ENCODE measurements around the gene KCTD13. TPM values are rescaled to one million over a fixed set of nuclear protein-coding genes. Genes with fewer than 3 reads are reported as not detected.

The KCTD13 gene
- total and polyA plus RNA-seq, 2 of the 8 experiments (the other 6 are each of a cell fraction or from before 2014, with no cell fraction given), result 9.2 to 10.8 TPM

- TF ChIP-seq POLR2A (IDR thresholded peaks at IDR 0.05; ENCODE audit: control extremely low read depth in 1 of 2, low read depth in 2 of 2, low read length in 2 of 2) (0 out of 3 replicates have a peak, but pooled peaks of 1 of the 2 experiments have one; percentile 55), SP4 (IDR thresholded peaks at IDR 0.05; ENCODE audit: low read length) (no peak), RAD21 (IDR thresholded peaks at IDR 0.05 in 1 of 2, conservative IDR thresholded peaks at IDR 0.05 in 1 of 2; ENCODE audit: low read depth in 2 of 2, low read length in 2 of 2) (peak; percentile 31 to 41; a peak in 3 of 4 replicates)
- peak overlapping the region; percentile 71 for H2BK5ac ChIP-seq (ENCODE audit: low read depth, low read length)
- H3K4ac ChIP-seq (replicated peaks; ENCODE audit: insufficient read length, low read depth, low read length), result no peak overlapping the region
- H4K5ac ChIP-seq (ENCODE audit: insufficient read length, low read depth, low read length), result peak overlapping the region; percentile 22
- POLR2A ChIA-PET (ENCODE audit: partially characterized antibody), result interaction anchor here (0.6 to 3.7 kb wide), 20 partner anchors 9 to 210 kb away, joined by 3 to 11 read pairs (median 3); partner anchors contain the start of genes ASPHD1, HIRIP3, KCTD13 and KIF22
- H2BK15ac ChIP-seq (ENCODE audit: low read length), result peak overlapping the region; percentile 99
- no peaks in the 10 kb centered on the region for H3K27me3 ChIP-seq (replicated peaks in 1 of 4; ENCODE audit: control insufficient read depth in 3 of 4, extremely low read depth in 1 of 4, insufficient read depth in 3 of 4, low read length in 3 of 4)
- H3K4me3 ChIP-seq (ENCODE audit: extremely low read depth in 1 of 4, insufficient read depth in 2 of 4, low read depth in 3 of 4, low read length in 4 of 4), result peak overlapping the region; percentile 8 to 89 (median 39); a peak in 6 of 8 replicates
- peaks cover 8% of the 10 kb centered on the region; the same call in 1 of the 2 replicates for H3K23me2 ChIP-seq (ENCODE audit: low read depth, low read length)
- H3K4me2 ChIP-seq (ENCODE audit: insufficient read depth in 1 of 2, low read depth in 2 of 2, low read length in 2 of 2), result peak overlapping the region; percentile 64 to 95
- H3K79me2 ChIP-seq (ENCODE audit: control insufficient read depth in 1 of 2, insufficient read depth in 2 of 2, low read length in 2 of 2), result peaks cover 0 to 9% of the 10 kb centered on the region in 2 experiments; a peak in 2 of 4 replicates
- H3K27ac ChIP-seq (ENCODE audit: low read depth, low read length), result no peak overlapping the region
- H2BK120ac ChIP-seq (replicated peaks; ENCODE audit: low read depth, low read length), result no peak overlapping the region
- H2BK20ac ChIP-seq (ENCODE audit: low read length), result peak overlapping the region; percentile 61; the same call in 1 of the 2 replicates
- H3K9ac ChIP-seq (replicated peaks in 1 of 4; ENCODE audit: extremely low read depth in 1 of 4, low read depth in 3 of 4, low read length in 3 of 4), result peak overlapping the region in 2 of 4 experiments; percentile 25 to 91; a peak in 2 of 7 replicates
- H4K8ac ChIP-seq (ENCODE audit: extremely low read depth, insufficient read depth, low read length), result peak overlapping the region; percentile 89; the same call in 1 of the 2 replicates
- CTCF ChIA-PET (ENCODE audit: partially characterized antibody), result interaction anchor here (1.0 to 4.9 kb wide), 8 partner anchors 11 to 74 kb away, joined by 3 to 21 read pairs (median 6); partner anchors contain the start of genes ASPHD1 and SEZ6L2
- no peaks in the 10 kb centered on the region for H3K9me3 ChIP-seq (ENCODE audit: insufficient read depth in 2 of 2, low read depth in 1 of 2, low read length in 1 of 2)
- peaks cover 9% of the 10 kb centered on the region for H3K79me1 ChIP-seq (ENCODE audit: low read depth, low read length)
- peaks cover 0 to 9% (median 4%) of the 10 kb centered on the region in 4 experiments; a peak in 5 of 8 replicates for H3K36me3 ChIP-seq (ENCODE audit: control insufficient read depth in 2 of 4, insufficient read depth in 4 of 4, low read length in 3 of 4)
- H3K56ac ChIP-seq (replicated peaks; ENCODE audit: insufficient read length, low read depth, low read length), result no peak overlapping the region
- H3K4me1 ChIP-seq (replicated peaks in 1 of 4; ENCODE audit: control insufficient read depth in 3 of 4, insufficient read depth in 4 of 4, low read length in 3 of 4), result peaks cover 0 to 7% (median 3%) of the 10 kb centered on the region in 4 experiments; a peak in 3 of 7 replicates
- H2AK5ac ChIP-seq (ENCODE audit: low read depth, low read length), result 0 out of 2 replicates have a peak overlapping the region, but pooled peaks have one; percentile 53
- WGBS, 2 experiments (ENCODE audit: extremely low coverage in 1 of 2, insufficient coverage in 1 of 2, insufficient read length in 1 of 2, insufficient replicate concordance in 2 of 2, low coverage in 1 of 2, low lambda C conversion rate in 2 of 2, missing lambda C conversion rate in 1 of 2), result 37% methylated on average over 16 of the region's 16 CpGs; no CpG with 5 or more reads in 1 of the 2 experiments
- H2AFZ ChIP-seq (ENCODE audit: low read length), result peak overlapping the region; percentile 100
- peak overlapping the region; percentile 39; the same call in 1 of the 2 replicates for H2BK12ac ChIP-seq (ENCODE audit: low read depth, low read length)
- H4K20me1 ChIP-seq (replicated peaks in 1 of 2; ENCODE audit: control insufficient read depth in 1 of 2, insufficient read depth in 2 of 2, low read length in 2 of 2), result peaks cover 0 to 5% of the 10 kb centered on the region in 2 experiments
- peak overlapping the region; percentile 93 for H3K18ac ChIP-seq (ENCODE audit: extremely low read depth, low read length)
- FAIRE-seq (no peak), DNase-seq (ENCODE audit: low read depth in 1 of 2, low spot score in 2 of 2) (no peak)
- peak overlapping the region; percentile 15 for H4K91ac ChIP-seq (replicated peaks; ENCODE audit: insufficient read length, low read length)
- H3K14ac ChIP-seq (ENCODE audit: insufficient read length), result no peak overlapping the region
- H3K23ac ChIP-seq (ENCODE audit: insufficient read length), result no peak overlapping the region
These were observed 62.4 kb downstream of the KCTD13 start for GRCh38 chr16:29863669-29863984.

Data from H1 (cell line).